ENCODE results near the gene PSMA6.

DNA sequence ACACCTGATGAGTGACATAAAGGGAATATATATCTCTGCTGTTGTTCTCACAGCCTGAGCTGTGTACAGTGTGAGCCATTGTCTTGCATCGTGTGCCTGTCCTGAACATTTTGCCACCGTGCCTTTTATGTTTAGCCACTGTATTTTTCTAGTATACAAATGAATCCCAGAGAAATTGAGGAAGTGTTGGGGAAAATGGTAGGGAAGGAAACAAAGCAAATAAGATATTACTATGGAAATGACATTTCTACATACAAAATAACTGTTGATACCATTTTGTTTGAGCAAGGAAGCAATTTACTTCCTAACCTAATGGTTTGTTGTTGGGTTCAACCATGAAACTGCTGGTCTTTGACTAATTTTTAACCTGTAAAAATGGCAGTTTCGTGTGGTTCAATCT, 5.5 kb downstream of the PSMA6 start:
- TF ChIP-seq EZH2phosphoT487 (IDR thresholded peaks at IDR 0.05; ENCODE audit: insufficient read depth, low read depth): no peak
- no peak for TF ChIP-seq EZH2 (IDR thresholded peaks at IDR 0.05; ENCODE audit: insufficient read depth, poor library complexity, severe bottlenecking)

Data from GM23248 (cell line).